GM12878 (cell line): Measurements from ENCODE around the gene CYSLTR2.

Experiments used
- EGR1 ChIP-seq, 2 experiments: IDR thresholded peaks; 1 replicate in 1 of 2; 2 replicates in 1 of 2; pipeline ENCODE4 v1.6.1; 2011 to 2012; ENCODE audit warnings: low read depth in 2 of 2, low read length in 2 of 2, borderline replicate concordance in 1 of 2, mild to moderate bottlenecking in 1 of 2, moderate library complexity in 1 of 2
- EP300 ChIP-seq, 2 experiments: fragments of 150-350 bp in 1 of 2; IDR thresholded peaks; 2 replicates each; pipeline ENCODE4 v1.6.1; 2011 to 2012; ENCODE audit warnings: low read depth in 2 of 2, low read length in 2 of 2, borderline replicate concordance in 1 of 2, improper control_type of control experiment in 1 of 2, inconsistent platforms in 1 of 2; ENCODE audit not compliant: control insufficient read depth in 1 of 2
- KAT2A ChIP-seq: conservative IDR thresholded peaks from 2 replicates; pipeline ENCODE4 v1.6.1; 2011; ENCODE audit warnings: low read depth, low read length; ENCODE audit not compliant: control insufficient read depth
- NFIC ChIP-seq: IDR thresholded peaks from 2 replicates; pipeline ENCODE4 v1.6.1; 2012; ENCODE audit warnings: low read depth, mild to moderate bottlenecking, inconsistent platforms, low read length, moderate library complexity
- POLR2A ChIP-seq: IDR thresholded peaks from 2 replicates; pipeline ENCODE4 v1.6.1; 2011; ENCODE audit warnings: low read depth, mild to moderate bottlenecking, low read length
- RCOR1 ChIP-seq: conservative IDR thresholded peaks from 2 replicates; pipeline ENCODE4 v1.6.1; 2012; ENCODE audit warnings: low read depth, low read length, improper control_type of control experiment
- SMAD1 ChIP-seq: fragments of 450-650 bp; IDR thresholded peaks from 2 replicates; pipeline ENCODE4 v1.6.1; 2018; ENCODE audit warnings: mild to moderate bottlenecking, low read depth; ENCODE audit not compliant: partially characterized antibody
- SP1 ChIP-seq: IDR thresholded peaks from one replicate; pipeline ENCODE4 v1.6.1; 2011; ENCODE audit warnings: low read depth, low read length
- TF ChIP-seq, protein P1 (sequence below): fragments of 450-650 bp; IDR thresholded peaks from 2 replicates; pipeline ENCODE4 v1.6.1; 2017; ENCODE audit warnings: mild to moderate bottlenecking, moderate library complexity
- TF ChIP-seq, protein P2 (sequence below), 3 experiments: IDR thresholded peaks in 2 of 3; conservative IDR thresholded peaks in 1 of 3; 2 replicates each; pipeline ENCODE4 v1.5.1; 2011; ENCODE audit warnings: low read depth in 3 of 3, low read length in 3 of 3, mild to moderate bottlenecking in 3 of 3, control low read depth in 2 of 3, moderate library complexity in 2 of 3, inconsistent platforms in 1 of 3, mixed read lengths in 1 of 3; ENCODE audit not compliant: control insufficient read depth in 2 of 3, insufficient read depth in 1 of 3; ENCODE audit errors: extremely low read depth in 1 of 3
- TF ChIP-seq, protein P3 (sequence below): IDR thresholded peaks from 2 replicates; pipeline ENCODE4 v1.6.1; 2012; ENCODE audit warnings: low read depth, low read length, improper control_type of control experiment

DNA sequence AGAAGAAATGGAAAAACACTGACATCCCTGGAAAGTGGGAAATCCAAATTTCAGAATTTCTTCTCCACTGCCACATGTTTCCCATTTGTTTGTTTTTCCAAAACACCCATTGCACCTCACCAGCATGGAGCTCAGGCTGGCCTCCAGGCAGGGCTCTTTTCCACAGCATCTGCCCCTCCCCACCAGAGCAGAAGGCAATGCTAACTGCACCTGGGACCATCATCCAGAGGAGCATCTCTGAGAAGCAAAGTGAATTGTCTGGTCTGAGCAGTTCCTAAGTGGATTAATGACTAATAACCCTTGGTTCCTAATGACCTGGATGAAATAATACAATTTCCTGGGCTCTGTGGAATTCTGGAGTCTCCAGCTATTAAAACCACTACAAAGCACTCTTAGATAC, 8.8 kb upstream of the CYSLTR2 start:
- TF ChIP-seq, protein P1, sequence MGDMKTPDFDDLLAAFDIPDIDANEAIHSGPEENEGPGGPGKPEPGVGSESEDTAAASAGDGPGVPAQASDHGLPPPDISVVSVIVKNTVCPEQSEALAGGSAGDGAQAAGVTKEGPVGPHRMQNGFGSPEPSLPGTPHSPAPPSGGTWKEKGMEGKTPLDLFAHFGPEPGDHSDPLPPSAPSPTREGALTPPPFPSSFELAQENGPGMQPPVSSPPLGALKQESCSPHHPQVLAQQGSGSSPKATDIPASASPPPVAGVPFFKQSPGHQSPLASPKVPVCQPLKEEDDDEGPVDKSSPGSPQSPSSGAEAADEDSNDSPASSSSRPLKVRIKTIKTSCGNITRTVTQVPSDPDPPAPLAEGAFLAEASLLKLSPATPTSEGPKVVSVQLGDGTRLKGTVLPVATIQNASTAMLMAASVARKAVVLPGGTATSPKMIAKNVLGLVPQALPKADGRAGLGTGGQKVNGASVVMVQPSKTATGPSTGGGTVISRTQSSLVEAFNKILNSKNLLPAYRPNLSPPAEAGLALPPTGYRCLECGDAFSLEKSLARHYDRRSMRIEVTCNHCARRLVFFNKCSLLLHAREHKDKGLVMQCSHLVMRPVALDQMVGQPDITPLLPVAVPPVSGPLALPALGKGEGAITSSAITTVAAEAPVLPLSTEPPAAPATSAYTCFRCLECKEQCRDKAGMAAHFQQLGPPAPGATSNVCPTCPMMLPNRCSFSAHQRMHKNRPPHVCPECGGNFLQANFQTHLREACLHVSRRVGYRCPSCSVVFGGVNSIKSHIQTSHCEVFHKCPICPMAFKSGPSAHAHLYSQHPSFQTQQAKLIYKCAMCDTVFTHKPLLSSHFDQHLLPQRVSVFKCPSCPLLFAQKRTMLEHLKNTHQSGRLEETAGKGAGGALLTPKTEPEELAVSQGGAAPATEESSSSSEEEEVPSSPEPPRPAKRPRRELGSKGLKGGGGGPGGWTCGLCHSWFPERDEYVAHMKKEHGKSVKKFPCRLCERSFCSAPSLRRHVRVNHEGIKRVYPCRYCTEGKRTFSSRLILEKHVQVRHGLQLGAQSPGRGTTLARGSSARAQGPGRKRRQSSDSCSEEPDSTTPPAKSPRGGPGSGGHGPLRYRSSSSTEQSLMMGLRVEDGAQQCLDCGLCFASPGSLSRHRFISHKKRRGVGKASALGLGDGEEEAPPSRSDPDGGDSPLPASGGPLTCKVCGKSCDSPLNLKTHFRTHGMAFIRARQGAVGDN, result no peak
- TF ChIP-seq RCOR1, result no peak
- TF ChIP-seq EP300 (IDR thresholded peaks at IDR 0.05; ENCODE audit: borderline replicate concordance in 1 of 2, control insufficient read depth in 1 of 2, low read depth in 2 of 2, low read length in 2 of 2), result no peak
- TF ChIP-seq SP1, result no peak
- TF ChIP-seq, protein P2, sequence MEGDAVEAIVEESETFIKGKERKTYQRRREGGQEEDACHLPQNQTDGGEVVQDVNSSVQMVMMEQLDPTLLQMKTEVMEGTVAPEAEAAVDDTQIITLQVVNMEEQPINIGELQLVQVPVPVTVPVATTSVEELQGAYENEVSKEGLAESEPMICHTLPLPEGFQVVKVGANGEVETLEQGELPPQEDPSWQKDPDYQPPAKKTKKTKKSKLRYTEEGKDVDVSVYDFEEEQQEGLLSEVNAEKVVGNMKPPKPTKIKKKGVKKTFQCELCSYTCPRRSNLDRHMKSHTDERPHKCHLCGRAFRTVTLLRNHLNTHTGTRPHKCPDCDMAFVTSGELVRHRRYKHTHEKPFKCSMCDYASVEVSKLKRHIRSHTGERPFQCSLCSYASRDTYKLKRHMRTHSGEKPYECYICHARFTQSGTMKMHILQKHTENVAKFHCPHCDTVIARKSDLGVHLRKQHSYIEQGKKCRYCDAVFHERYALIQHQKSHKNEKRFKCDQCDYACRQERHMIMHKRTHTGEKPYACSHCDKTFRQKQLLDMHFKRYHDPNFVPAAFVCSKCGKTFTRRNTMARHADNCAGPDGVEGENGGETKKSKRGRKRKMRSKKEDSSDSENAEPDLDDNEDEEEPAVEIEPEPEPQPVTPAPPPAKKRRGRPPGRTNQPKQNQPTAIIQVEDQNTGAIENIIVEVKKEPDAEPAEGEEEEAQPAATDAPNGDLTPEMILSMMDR (IDR thresholded peaks at IDR 0.05 in 2 of 3, conservative IDR thresholded peaks at IDR 0.05 in 1 of 3; ENCODE audit: control insufficient read depth in 2 of 3, extremely low read depth in 1 of 3, insufficient read depth in 1 of 3, low read depth in 3 of 3, low read length in 3 of 3), result no peak
- TF ChIP-seq, protein P3, sequence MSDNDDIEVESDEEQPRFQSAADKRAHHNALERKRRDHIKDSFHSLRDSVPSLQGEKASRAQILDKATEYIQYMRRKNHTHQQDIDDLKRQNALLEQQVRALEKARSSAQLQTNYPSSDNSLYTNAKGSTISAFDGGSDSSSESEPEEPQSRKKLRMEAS, result no peak
- TF ChIP-seq POLR2A, result no peak
- TF ChIP-seq EGR1 (IDR thresholded peaks at IDR 0.05; ENCODE audit: borderline replicate concordance in 1 of 2, low read depth in 2 of 2, low read length in 2 of 2), result no peak
- no peak for TF ChIP-seq NFIC
- TF ChIP-seq KAT2A, result no peak
- no peak for TF ChIP-seq SMAD1
